B cell (primary cell): ENCODE measurements around the gene CCDC171. TPM values are rescaled to one million over a fixed set of nuclear protein-coding genes. Genes with fewer than 3 reads are reported as not detected.

Experiments used
- ATAC-seq: fragments of 200-7000 bp; cut with Tn5 transposase; one replicate; pipeline ENCODE4 v1.10.0; 2021; ENCODE audit warnings: low read depth, mild to moderate bottlenecking, moderate number of reproducible peaks, moderate library complexity
- CTCF ChIA-PET: fragments of 350-600 bp; sonication (Branson Sonifier 250); formaldehyde crosslinking; loops from one replicate; lab custom pipeline; 2021; ENCODE audit warnings: antibody characterized with exemption, inconsistent platforms; lab: Charles Lee
- POLR2A ChIA-PET: fragments of 350-600 bp; sonication (Branson Sonifier 250); formaldehyde crosslinking; loops from one replicate; lab custom pipeline; 2021; ENCODE audit warnings: antibody characterized with exemption; lab: Charles Lee
- DNase-seq: peaks from one replicate; pipeline ENCODE4 v3.0.0; 2013
- H2AFZ ChIP-seq: 2 replicates; pipeline ENCODE4 v1.6.1; 2012; ENCODE audit warnings: mild to moderate bottlenecking, low read depth, low read length; ENCODE audit not compliant: insufficient read depth, poor library complexity, severe bottlenecking
- H3K27ac ChIP-seq, 2 donors: 1 replicate in 1 of 2; 2 replicates in 1 of 2; pipeline ENCODE4 v1.5.1; 2012 to 2013; ENCODE audit warnings: low read length in 2 of 2, mild to moderate bottlenecking in 2 of 2, moderate library complexity in 1 of 2
- H3K27me3 ChIP-seq, 4 experiments: fragments of 200-600 bp in 1 of 4; sonication (generic) in 1 of 4; replicated peaks in 1 of 4; 1 replicate in 2 of 4; 2 replicates in 2 of 4; pipeline versions ENCODE4 v1.6.1 to v1.7.0; 2013 to 2016; ENCODE audit warnings: low read length in 3 of 4, mild to moderate bottlenecking in 2 of 4, mixed read lengths in 1 of 4, moderate library complexity in 1 of 4; ENCODE audit not compliant: insufficient read depth in 4 of 4, control insufficient read depth in 3 of 4; ENCODE audit errors: control extremely low read depth in 1 of 4
- H3K36me3 ChIP-seq, 2 experiments: replicated peaks in 1 of 2; 1 replicate in 1 of 2; 2 replicates in 1 of 2; pipeline versions ENCODE4 v1.6.1 to v1.7.1; 2013; ENCODE audit warnings: low read length in 1 of 2; ENCODE audit not compliant: insufficient read depth in 2 of 2, control insufficient read depth in 1 of 2; ENCODE audit errors: control extremely low read depth in 1 of 2, extremely low read depth in 1 of 2
- H3K4me1 ChIP-seq, 2 donors: fragments of 200-600 bp in 1 of 2; sonication (generic) in 1 of 2; 1 replicate in 1 of 2; 2 replicates in 1 of 2; pipeline versions ENCODE4 v1.5.1 to v1.6.1; 2013 to 2017; ENCODE audit warnings: low read length in 2 of 2; ENCODE audit not compliant: control insufficient read depth in 2 of 2, insufficient read depth in 2 of 2
- H3K4me2 ChIP-seq: replicated peaks from 2 replicates; pipeline ENCODE3; 2012; ENCODE audit warnings: mild to moderate bottlenecking, low read depth, low read length; ENCODE audit not compliant: poor library complexity, severe bottlenecking
- H3K4me3 ChIP-seq, 5 experiments: fragments of 200-600 bp in 1 of 5; sonication (generic) in 1 of 5; 1 replicate in 3 of 5; 2 replicates in 2 of 5; pipeline versions ENCODE4 v1.5.1 to v1.7.0; 2011 to 2016; ENCODE audit warnings: low read length in 4 of 5, mild to moderate bottlenecking in 4 of 5, low read depth in 2 of 5, control low read depth in 1 of 5, moderate library complexity in 1 of 5; ENCODE audit not compliant: insufficient read depth in 1 of 5; ENCODE audit errors: control extremely low read depth in 1 of 5, extremely low read depth in 1 of 5
- H3K79me2 ChIP-seq: fragments of 200-600 bp; sonication (generic); one replicate; pipeline ENCODE4 v1.6.0; 2016; ENCODE audit warnings: low read length; ENCODE audit not compliant: control insufficient read depth, insufficient read depth
- H3K9ac ChIP-seq: fragments of 200-600 bp; sonication (generic); 2 replicates; pipeline ENCODE4 v1.6.1; 2017; ENCODE audit warnings: mild to moderate bottlenecking, low read length, moderate library complexity
- H3K9me3 ChIP-seq, 3 donors: one replicate each; pipeline versions ENCODE4 v1.6.1 to v1.7.1; 2013; ENCODE audit warnings: low read length in 2 of 3; ENCODE audit not compliant: control insufficient read depth in 2 of 3, insufficient read depth in 1 of 3; ENCODE audit errors: control extremely low read depth in 1 of 3
- H4K20me1 ChIP-seq: 2 replicates; pipeline ENCODE4 v1.6.0; 2012; ENCODE audit warnings: mild to moderate bottlenecking, low read length; ENCODE audit not compliant: insufficient read depth, control insufficient read depth, poor library complexity, severe bottlenecking
- H3K27ac Mint-ChIP-seq: one replicate; pipeline ENCODE4 v1.8.0; 2021; ENCODE audit warnings: mixed read lengths
- H3K27me3 Mint-ChIP-seq: one replicate; pipeline ENCODE4 v1.8.0; 2021; ENCODE audit warnings: mixed read lengths
- H3K4me1 Mint-ChIP-seq: one replicate; pipeline ENCODE4 v1.8.0; 2021; ENCODE audit warnings: mixed read lengths
- H3K4me3 Mint-ChIP-seq: one replicate; pipeline ENCODE4 v1.8.0; 2021; ENCODE audit warnings: mixed read lengths
- H3K9me3 Mint-ChIP-seq: one replicate; pipeline ENCODE4 v1.8.0; 2022; ENCODE audit warnings: mixed read lengths; ENCODE audit not compliant: insufficient read depth
- EZH2 ChIP-seq: IDR thresholded peaks from 2 replicates; pipeline ENCODE4 v1.6.1; 2012; ENCODE audit warnings: borderline replicate concordance, low read depth, mild to moderate bottlenecking, moderate library complexity, low read length; ENCODE audit not compliant: insufficient read depth, poor library complexity, severe bottlenecking
- WGBS: methylation state at CpG from one replicate; pipeline ENCODE4 v1.1.5; 2013; ENCODE audit warnings: missing lambda C conversion rate; ENCODE audit not compliant: insufficient coverage; 5-methylcytosine and 5-hydroxymethylcytosine counted together
- intact Hi-C: fragments of 100-400 bp; cut with micrococcal nuclease; formaldehyde crosslinking; loops from one replicate; pipeline ENCODE4 v1.10.0; 2022
- polyA plus RNA-seq: library from polyadenylated mRNA; depleted of rRNA; stranded (reverse); fragments of >200 nt; gene quantifications from 2 replicates; pipeline ENCODE4 v1.2.3, GENCODE V29; 2012
- total RNA-seq, 2 donors: library from RNA; stranded (reverse); fragments of 120-200 nt in 1 of 2; gene quantifications; 1 replicate in 1 of 2; 2 replicates in 1 of 2; pipeline versions ENCODE4 v1.2.3 to v1.2.4, GENCODE V29; 2013 to 2022
- TF ChIP-seq, protein P1 (sequence below): fragments of 200-600 bp; IDR thresholded peaks from one replicate; pipeline ENCODE4 v1.8.0; 2022; ENCODE audit warnings: antibody characterized with exemption, mild to moderate bottlenecking

Gene CCDC171
- total and polyA plus RNA-seq, 2 donors (not counting 1 experiment from before 2014, with no cell fraction given), result 0.22 to 6.3 TPM

DNA sequence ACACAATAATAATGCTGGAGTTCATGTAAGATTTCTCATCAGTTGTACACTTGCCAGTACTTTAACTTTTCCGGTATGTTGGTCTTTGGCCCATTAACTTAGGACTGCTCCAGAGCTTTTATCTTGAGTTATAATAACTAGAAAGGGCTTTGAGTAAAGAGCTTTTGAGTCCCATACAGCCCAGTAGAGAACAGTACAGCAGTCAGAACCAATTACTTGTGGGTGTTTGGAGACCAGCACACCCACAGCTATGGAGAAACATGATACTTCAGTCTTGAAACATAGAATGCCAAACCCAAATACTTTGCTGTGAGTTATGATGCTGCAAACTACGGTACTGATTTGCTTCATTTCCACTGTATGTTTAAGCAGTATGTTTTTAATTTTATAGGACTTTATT, 374.3 kb downstream of the CCDC171 start:
- no peak overlapping the region for H3K4me3 ChIP-seq
- no peak overlapping the region for H3K27ac Mint-ChIP-seq
- no peaks in the 10 kb centered on the region for H4K20me1 ChIP-seq
- intact Hi-C loops, result no loop called here
- H3K4me2 ChIP-seq, result no peak overlapping the region
- no peak overlapping the region for H3K4me3 Mint-ChIP-seq
- H3K27me3 Mint-ChIP-seq, result no peaks in the 10 kb centered on the region
- DNase-seq, result no peak
- no peak for ATAC-seq
- H3K9me3 Mint-ChIP-seq, result peaks cover 2% of the 10 kb centered on the region
- POLR2A ChIA-PET, result no interaction called here
- no peaks in the 10 kb centered on the region for H3K4me1 ChIP-seq
- no peaks in the 10 kb centered on the region for H3K4me1 Mint-ChIP-seq
- no peaks in the 10 kb centered on the region for H3K27me3 ChIP-seq
- H3K27ac ChIP-seq, result no peak overlapping the region
- WGBS, result no CpG with 5 or more reads among the region's 2 CpGs
- H3K9ac ChIP-seq, result no peak overlapping the region
- H2AFZ ChIP-seq, result no peak overlapping the region
- no peaks in the 10 kb centered on the region for H3K79me2 ChIP-seq
- no peaks in the 10 kb centered on the region for H3K36me3 ChIP-seq
- no peaks in the 10 kb centered on the region for H3K9me3 ChIP-seq
- CTCF ChIA-PET, result no interaction called here
- TF ChIP-seq, protein P1, sequence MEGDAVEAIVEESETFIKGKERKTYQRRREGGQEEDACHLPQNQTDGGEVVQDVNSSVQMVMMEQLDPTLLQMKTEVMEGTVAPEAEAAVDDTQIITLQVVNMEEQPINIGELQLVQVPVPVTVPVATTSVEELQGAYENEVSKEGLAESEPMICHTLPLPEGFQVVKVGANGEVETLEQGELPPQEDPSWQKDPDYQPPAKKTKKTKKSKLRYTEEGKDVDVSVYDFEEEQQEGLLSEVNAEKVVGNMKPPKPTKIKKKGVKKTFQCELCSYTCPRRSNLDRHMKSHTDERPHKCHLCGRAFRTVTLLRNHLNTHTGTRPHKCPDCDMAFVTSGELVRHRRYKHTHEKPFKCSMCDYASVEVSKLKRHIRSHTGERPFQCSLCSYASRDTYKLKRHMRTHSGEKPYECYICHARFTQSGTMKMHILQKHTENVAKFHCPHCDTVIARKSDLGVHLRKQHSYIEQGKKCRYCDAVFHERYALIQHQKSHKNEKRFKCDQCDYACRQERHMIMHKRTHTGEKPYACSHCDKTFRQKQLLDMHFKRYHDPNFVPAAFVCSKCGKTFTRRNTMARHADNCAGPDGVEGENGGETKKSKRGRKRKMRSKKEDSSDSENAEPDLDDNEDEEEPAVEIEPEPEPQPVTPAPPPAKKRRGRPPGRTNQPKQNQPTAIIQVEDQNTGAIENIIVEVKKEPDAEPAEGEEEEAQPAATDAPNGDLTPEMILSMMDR, result no peak
- TF ChIP-seq EZH2, result no peak

DNA sequence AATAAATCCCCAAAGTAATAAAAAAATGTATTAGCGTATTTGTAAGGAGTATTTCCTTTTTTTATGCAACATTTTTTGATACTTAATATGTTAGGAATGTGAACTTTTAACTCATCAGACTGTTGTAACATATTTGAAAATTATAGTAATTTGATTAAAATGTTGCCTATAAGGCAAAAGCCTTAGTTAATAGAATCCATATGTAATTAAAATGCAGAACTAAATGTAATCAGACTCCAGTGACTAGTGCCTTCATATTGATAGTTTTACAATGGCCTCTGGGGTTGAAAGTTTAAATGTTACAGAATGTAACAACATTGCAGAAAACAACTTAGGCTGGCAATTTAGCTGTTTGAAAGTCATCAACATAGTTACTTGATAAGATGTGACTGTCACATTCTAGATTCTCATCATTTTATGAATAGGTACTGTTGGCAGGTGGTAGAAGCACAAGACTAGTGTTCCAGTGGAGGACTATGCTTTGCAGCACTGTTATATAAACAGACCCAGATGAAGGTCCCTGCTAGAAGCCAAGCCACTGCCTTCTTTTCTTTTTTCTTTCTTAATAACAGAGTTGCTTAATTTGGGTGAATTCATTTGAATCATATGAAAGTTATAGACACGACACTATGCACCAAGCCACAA, 382.9 kb downstream of the CCDC171 start:
- CTCF ChIA-PET, result no interaction called here
- Histone ChIP-seq H3K4me3 (no peak overlapping the region), H4K20me1 (no peaks in the 10 kb centered on the region), H3K27me3 (no peaks in the 10 kb centered on the region), H3K4me1 (no peaks in the 10 kb centered on the region), H3K9me3 (no peaks in the 10 kb centered on the region), H3K27ac (no peak overlapping the region), H3K36me3 (no peaks in the 10 kb centered on the region), H3K79me2 (no peaks in the 10 kb centered on the region), H3K4me2 (no peak overlapping the region), H3K9ac (no peak overlapping the region), H2AFZ (no peak overlapping the region)
- H3K27me3 Mint-ChIP-seq, result no peaks in the 10 kb centered on the region
- intact Hi-C loops, result no loop called here
- no peaks in the 10 kb centered on the region for H3K4me1 Mint-ChIP-seq
- H3K9me3 Mint-ChIP-seq, result peaks cover 2% of the 10 kb centered on the region
- POLR2A ChIA-PET, result no interaction called here
- no peak for TF ChIP-seq EZH2
- TF ChIP-seq, protein P1, result no peak
- DNase-seq (no peak), ATAC-seq (no peak)
- no peak overlapping the region for H3K4me3 Mint-ChIP-seq
- whole genome bisulfite sequencing, result no CpG with 5 or more reads among the region's 2 CpGs
- no peak overlapping the region for H3K27ac Mint-ChIP-seq
